ENCODE results near the gene TTC7B.

The TTC7B gene

GRCh38 chr14:90575336-90575735, 240.9 kb downstream of the TTC7B start:
- no peak for TF ChIP-seq CTCF (conservative IDR thresholded peaks at IDR 0.05)
- H3K27ac ChIP-seq, result no peak overlapping the region

GRCh38 chr14:90574188-90575131, 241.8 kb downstream of the TTC7B start:
- no peak for TF ChIP-seq CTCF (conservative IDR thresholded peaks at IDR 0.05)
- no peak overlapping the region for H3K27ac ChIP-seq

- TF ChIP-seq CTCF (conservative IDR thresholded peaks at IDR 0.05), result no peak
- H3K27ac ChIP-seq, result no peak overlapping the region
These were observed 242.7 kb downstream of the TTC7B start for GRCh38 chr14:90573385-90574105.

GRCh38 chr14:90572441-90573150, 243.6 kb downstream of the TTC7B start:
- no peak overlapping the region for H3K27ac ChIP-seq
- TF ChIP-seq CTCF (conservative IDR thresholded peaks at IDR 0.05), result no peak

DNA sequence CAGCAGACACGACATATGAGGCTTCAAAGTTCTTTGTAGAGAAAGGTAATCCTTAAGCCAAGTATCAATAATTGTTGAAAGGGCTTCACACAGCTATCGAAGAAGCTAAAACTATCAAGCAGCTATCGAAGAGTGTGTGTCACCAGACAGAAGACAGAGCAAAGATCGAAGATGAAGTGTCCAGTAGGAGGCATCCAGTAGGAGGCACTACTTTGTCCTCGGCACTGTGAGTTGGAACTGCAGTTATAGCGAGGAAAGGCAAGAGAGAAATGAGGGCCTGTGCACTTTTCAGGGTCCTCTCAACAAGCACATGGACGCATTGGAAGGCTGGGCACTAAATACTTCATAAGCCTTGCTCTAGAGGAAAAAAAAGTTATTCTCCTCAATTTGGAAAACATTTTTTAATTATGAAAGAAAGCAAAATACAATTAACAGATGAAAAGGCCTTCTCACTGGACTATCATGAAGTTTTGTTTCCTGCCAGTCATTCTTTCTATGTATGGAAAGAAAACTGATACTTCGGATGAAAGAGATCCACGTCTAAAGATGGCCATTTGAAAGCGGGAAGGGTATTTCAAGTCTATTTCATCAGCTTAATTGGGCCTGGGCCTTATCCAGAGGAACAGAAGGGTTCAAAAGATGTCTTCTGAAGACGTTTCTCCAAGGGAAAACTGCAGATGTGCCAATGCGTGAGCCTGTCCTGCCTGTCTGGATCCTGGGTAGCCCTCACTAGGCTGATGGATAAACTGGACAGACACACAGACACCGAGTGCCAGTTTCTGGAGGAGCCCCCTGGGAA, 244.9 kb downstream of the TTC7B start:
- TF ChIP-seq CTCF (conservative IDR thresholded peaks at IDR 0.05), result no peak

GRCh38 chr14:90570461-90570860, 245.8 kb downstream of the TTC7B start:
- TF ChIP-seq CTCF (conservative IDR thresholded peaks at IDR 0.05), result no peak
- H3K27ac ChIP-seq, result no peak overlapping the region

More for the DNA sequence above, 244.9 kb downstream of the TTC7B start:
- H3K27ac ChIP-seq, result no peak overlapping the region
